ENCODE measurements around the gene AKAP8. TPM values are rescaled to one million over a fixed set of nuclear protein-coding genes. Genes with fewer than 3 reads are reported as not detected.
A peak's percentile ranks its signal among the peaks of the same experiment; 100 is the strongest.

AKAP8 gene
- total and polyA plus RNA-seq, 4 donors: 10.1 to 29.1 (median 21.3) TPM

DNA sequence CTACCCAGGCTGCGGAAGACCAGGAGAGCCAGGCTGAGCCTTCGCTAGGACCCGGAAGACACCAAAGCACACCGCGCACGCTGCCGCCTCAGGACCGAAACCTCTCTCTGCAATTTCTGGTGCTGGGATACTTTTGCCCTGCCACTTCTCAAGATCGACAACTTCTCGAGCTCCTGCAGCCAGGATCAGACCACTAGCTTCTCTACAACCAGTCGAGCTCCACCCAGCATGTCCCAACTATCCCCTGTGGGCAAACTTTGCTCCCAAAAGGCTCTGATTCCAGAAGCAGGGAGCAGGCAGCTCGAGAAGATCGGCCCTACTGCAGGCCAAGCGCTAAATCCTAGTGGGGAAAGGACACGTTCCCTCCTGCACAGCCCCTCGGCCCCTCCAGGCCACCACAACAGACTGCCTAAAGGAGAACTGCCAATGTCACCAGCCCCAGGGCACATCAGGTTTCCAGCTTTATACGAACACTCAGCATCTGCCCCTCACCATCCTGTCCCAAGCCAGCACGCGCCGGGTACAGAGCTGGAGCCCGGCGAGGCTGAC, 979 bp downstream of the AKAP8 start:
- H3K36me3 ChIP-seq (ENCODE audit: control insufficient read depth, insufficient read depth, low read length): peaks cover 23% of the 10 kb centered on the region
- H3K4me3 ChIP-seq (ENCODE audit: low read depth, low read length): peak overlapping the region; percentile 85
- DNase-seq (ENCODE audit: low read depth in 4 of 6, low spot score in 6 of 6): peak in 3 of 6 donors; percentile 24 to 69 (median 49)
- H3K4me1 ChIP-seq (ENCODE audit: control insufficient read depth, insufficient read depth, low read length): peaks cover 40% of the 10 kb centered on the region
- no peaks in the 10 kb centered on the region for H3K27me3 ChIP-seq (ENCODE audit: control insufficient read depth, insufficient read depth, low read length)
- 0% methylated on average over 22 of the region's 22 CpGs for WGBS (ENCODE audit: insufficient coverage)
- no peaks in the 10 kb centered on the region for H3K9me3 ChIP-seq (ENCODE audit: control insufficient read depth, insufficient read depth, low read length)
- H3K27ac ChIP-seq (ENCODE audit: low read depth, low read length): peak overlapping the region; percentile 94

DNA sequence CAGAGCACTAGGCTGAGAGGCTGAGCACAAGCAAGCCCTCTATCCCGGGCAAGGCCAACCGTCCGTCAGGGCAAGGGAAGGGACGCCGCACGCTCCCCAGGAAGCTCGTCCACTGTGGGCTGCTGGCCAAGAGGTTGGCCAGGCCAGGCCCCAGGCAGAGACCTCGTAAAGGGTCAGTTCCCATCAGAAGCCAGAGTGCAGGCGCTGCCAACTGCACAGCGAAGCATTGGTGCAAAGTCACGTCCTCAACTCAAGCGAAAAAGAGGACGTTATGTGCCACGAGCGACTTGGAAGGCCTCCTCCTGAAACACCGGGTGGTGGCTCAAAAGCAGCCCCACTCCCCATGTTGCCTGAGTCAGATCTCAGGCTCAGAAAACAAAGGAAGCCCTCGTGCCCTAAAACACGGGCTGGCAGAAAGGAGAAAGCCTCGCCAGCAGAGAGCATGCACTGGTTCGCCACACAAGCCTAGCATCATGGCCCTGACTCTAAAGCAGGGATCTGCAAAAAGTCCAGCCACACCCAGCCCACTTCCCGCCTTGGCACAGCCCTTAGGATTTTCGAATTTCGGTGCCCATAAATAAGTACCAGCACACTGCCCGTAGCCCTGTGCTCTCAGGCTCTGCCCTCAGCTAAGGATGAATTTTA, 4.7 kb downstream of the AKAP8 start:
- H3K4me3 ChIP-seq (ENCODE audit: low read depth, low read length): no peak overlapping the region
- 47% methylated on average over 22 of the region's 24 CpGs for WGBS (ENCODE audit: insufficient coverage)
- DNase-seq (ENCODE audit: low read depth in 4 of 6, low spot score in 6 of 6): no peak
- H3K4me1 ChIP-seq (ENCODE audit: control insufficient read depth, insufficient read depth, low read length): peaks cover 36% of the 10 kb centered on the region
- H3K9me3 ChIP-seq (ENCODE audit: control insufficient read depth, insufficient read depth, low read length): no peaks in the 10 kb centered on the region
- peaks cover 53% of the 10 kb centered on the region for H3K36me3 ChIP-seq (ENCODE audit: control insufficient read depth, insufficient read depth, low read length)
- no peak overlapping the region for H3K27ac ChIP-seq (ENCODE audit: low read depth, low read length)
- H3K27me3 ChIP-seq (ENCODE audit: control insufficient read depth, insufficient read depth, low read length): no peaks in the 10 kb centered on the region

DNA sequence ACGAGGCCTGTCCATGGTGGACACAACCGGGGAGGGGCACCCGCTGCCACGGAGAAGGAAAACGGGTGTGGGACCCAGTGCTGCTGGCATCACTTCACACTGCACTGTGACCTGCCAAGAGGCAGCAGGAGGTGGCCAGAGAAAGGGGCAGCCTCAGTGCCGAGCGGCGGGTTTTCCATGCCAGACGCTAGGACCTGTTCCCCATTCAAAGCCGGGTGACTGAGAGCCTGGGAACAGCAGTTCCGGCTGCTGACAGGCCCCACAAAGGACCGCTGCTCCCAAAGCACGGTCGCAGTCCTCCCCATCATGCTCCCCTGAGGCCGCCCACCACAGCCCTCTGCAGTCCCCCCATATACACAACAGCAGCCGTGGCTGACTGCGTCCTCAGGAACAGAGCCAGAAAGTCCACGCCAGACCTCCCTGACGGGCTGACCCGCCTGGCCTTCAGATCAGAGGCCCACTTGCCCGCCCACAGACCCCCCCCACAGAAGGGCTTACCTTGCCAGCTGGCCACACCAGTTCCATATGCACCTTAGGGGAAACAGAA, 5.4 kb downstream of the AKAP8 start:
- no peak for DNase-seq (ENCODE audit: low read depth in 4 of 6, low spot score in 6 of 6)
- Histone ChIP-seq H3K4me1 (ENCODE audit: control insufficient read depth, insufficient read depth, low read length) (peaks cover 36% of the 10 kb centered on the region), H3K9me3 (ENCODE audit: control insufficient read depth, insufficient read depth, low read length) (no peaks in the 10 kb centered on the region), H3K27me3 (ENCODE audit: control insufficient read depth, insufficient read depth, low read length) (no peaks in the 10 kb centered on the region), H3K4me3 (ENCODE audit: low read depth, low read length) (no peak overlapping the region), H3K27ac (ENCODE audit: low read depth, low read length) (no peak overlapping the region), H3K36me3 (ENCODE audit: control insufficient read depth, insufficient read depth, low read length) (peaks cover 61% of the 10 kb centered on the region)
- 49% methylated on average over 21 of the region's 21 CpGs for WGBS (ENCODE audit: insufficient coverage)

DNA sequence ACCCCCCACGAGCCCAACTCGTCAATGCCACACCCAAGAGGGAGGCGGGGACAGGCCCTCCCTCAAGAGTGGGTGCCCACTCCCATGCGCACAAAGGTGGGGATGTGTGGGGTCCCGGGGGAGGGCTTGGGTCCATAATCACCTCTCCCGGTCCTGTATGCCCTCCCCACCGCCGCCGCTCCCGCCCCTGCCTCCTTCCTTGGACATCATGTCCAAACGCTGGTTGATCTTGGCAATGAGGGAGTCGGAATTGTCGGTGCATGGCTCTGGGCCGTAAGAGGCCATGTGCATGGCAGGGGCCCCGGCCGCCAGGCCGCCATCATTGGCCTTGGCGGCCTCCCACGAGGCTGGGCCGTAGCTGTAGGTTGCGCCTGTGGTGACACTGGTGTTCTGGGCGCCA, 5.9 kb downstream of the AKAP8 start:
- DNase-seq (ENCODE audit: low read depth in 4 of 6, low spot score in 6 of 6): no peak
- H3K27me3 ChIP-seq (ENCODE audit: control insufficient read depth, insufficient read depth, low read length): no peaks in the 10 kb centered on the region
- H3K4me3 ChIP-seq (ENCODE audit: low read depth, low read length): no peak overlapping the region
- no peaks in the 10 kb centered on the region for H3K9me3 ChIP-seq (ENCODE audit: control insufficient read depth, insufficient read depth, low read length)
- H3K36me3 ChIP-seq (ENCODE audit: control insufficient read depth, insufficient read depth, low read length): peaks cover 66% of the 10 kb centered on the region
- WGBS (ENCODE audit: insufficient coverage): 89% methylated on average over 17 of the region's 22 CpGs
- H3K27ac ChIP-seq (ENCODE audit: low read depth, low read length): no peak overlapping the region
- peaks cover 36% of the 10 kb centered on the region for H3K4me1 ChIP-seq (ENCODE audit: control insufficient read depth, insufficient read depth, low read length)

DNA sequence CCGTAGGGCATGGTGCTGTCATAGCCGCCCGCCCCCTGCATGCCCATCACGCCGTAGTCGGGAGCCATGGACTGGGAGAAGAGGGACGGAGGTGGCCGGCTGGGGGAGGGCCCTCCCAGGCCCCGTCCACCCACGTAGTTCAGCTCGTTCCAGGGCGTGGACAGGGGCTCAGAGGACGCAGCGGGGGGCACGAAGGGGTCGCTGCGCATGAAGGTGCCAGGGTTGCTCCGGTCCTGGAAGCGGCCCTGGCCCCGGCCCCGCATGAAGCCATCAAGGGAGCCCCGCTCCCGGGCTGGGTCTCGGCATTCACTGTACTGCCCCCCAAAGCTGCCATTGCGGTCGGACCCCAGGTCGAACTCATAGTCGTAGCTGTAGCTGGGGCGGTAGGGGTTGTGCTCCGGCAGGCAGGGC, 6.7 kb downstream of the AKAP8 start:
- 96% methylated on average over 30 of the region's 30 CpGs for WGBS (ENCODE audit: insufficient coverage)

DNA sequence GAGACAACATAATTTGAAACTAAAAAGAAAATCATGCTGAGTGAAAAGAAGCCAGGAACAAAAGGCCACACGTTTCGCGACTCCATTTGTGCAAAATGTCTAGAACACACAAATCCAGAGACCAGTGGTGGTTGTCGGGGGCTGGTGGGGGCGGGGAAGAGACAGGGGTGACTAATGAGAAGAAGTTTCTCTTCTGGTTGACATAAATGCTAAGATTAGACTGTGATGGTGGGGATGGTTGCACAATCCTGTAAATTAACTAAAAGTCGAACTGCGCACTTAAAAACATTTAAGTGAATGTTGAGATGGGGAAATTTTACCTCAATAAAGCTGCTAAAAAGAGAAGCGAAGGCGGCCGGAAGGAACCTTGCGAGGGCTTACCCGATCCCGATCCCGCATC, 7.1 kb downstream of the AKAP8 start:
- DNase-seq (ENCODE audit: low read depth in 4 of 6, low spot score in 6 of 6): no peak
- no peak overlapping the region for H3K4me3 ChIP-seq (ENCODE audit: low read depth, low read length)
- H3K9me3 ChIP-seq (ENCODE audit: control insufficient read depth, insufficient read depth, low read length): no peaks in the 10 kb centered on the region
- peaks cover 26% of the 10 kb centered on the region for H3K4me1 ChIP-seq (ENCODE audit: control insufficient read depth, insufficient read depth, low read length)
- H3K27ac ChIP-seq (ENCODE audit: low read depth, low read length): no peak overlapping the region
- H3K36me3 ChIP-seq (ENCODE audit: control insufficient read depth, insufficient read depth, low read length): peaks cover 78% of the 10 kb centered on the region
- no peaks in the 10 kb centered on the region for H3K27me3 ChIP-seq (ENCODE audit: control insufficient read depth, insufficient read depth, low read length)
- WGBS (ENCODE audit: insufficient coverage): 90% methylated on average over 13 of the region's 14 CpGs

More for the DNA sequence above, 6.7 kb downstream of the AKAP8 start:
- Histone ChIP-seq H3K27ac (ENCODE audit: low read depth, low read length) (no peak overlapping the region), H3K4me1 (ENCODE audit: control insufficient read depth, insufficient read depth, low read length) (peaks cover 30% of the 10 kb centered on the region), H3K4me3 (ENCODE audit: low read depth, low read length) (no peak overlapping the region), H3K27me3 (ENCODE audit: control insufficient read depth, insufficient read depth, low read length) (no peaks in the 10 kb centered on the region), H3K36me3 (ENCODE audit: control insufficient read depth, insufficient read depth, low read length) (peaks cover 73% of the 10 kb centered on the region), H3K9me3 (ENCODE audit: control insufficient read depth, insufficient read depth, low read length) (no peaks in the 10 kb centered on the region)
- no peak for DNase-seq (ENCODE audit: low read depth in 4 of 6, low spot score in 6 of 6)

DNA sequence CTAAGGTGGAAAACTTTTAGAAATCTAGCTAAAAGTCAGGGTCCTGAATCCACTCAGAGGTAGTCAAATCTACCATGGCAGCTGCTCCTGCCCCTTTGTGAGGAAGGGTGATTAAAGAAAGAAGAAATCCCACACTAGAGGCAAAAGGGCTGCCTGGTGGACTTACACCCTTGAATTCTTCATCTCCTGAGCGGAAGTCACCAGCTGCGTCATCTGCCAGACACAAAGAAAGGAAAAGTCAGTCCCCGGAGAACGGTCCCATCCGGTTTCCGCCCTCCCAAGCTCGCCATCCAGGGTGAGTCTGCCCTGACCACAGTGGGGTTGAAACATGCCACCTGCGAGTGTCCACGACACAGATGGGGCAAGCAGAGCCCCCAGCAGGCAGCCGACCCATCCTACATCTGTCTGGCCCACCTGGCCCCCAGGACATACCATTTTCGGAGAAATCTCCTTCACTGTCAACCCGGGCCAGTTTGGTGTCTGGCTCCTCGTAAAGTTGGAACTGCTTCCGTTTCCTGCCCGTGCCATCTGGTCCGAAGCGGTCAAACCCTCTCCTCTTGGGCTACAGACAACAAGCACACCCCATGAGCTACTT, 7.7 kb downstream of the AKAP8 start:
- DNase-seq (ENCODE audit: low read depth in 4 of 6, low spot score in 6 of 6): no peak
- no peaks in the 10 kb centered on the region for H3K9me3 ChIP-seq (ENCODE audit: control insufficient read depth, insufficient read depth, low read length)
- no peak overlapping the region for H3K4me3 ChIP-seq (ENCODE audit: low read depth, low read length)
- WGBS (ENCODE audit: insufficient coverage): 90% methylated on average over 17 of the region's 17 CpGs
- peaks cover 20% of the 10 kb centered on the region for H3K4me1 ChIP-seq (ENCODE audit: control insufficient read depth, insufficient read depth, low read length)
- no peak overlapping the region for H3K27ac ChIP-seq (ENCODE audit: low read depth, low read length)
- H3K27me3 ChIP-seq (ENCODE audit: control insufficient read depth, insufficient read depth, low read length): no peaks in the 10 kb centered on the region
- H3K36me3 ChIP-seq (ENCODE audit: control insufficient read depth, insufficient read depth, low read length): peaks cover 83% of the 10 kb centered on the region

DNA sequence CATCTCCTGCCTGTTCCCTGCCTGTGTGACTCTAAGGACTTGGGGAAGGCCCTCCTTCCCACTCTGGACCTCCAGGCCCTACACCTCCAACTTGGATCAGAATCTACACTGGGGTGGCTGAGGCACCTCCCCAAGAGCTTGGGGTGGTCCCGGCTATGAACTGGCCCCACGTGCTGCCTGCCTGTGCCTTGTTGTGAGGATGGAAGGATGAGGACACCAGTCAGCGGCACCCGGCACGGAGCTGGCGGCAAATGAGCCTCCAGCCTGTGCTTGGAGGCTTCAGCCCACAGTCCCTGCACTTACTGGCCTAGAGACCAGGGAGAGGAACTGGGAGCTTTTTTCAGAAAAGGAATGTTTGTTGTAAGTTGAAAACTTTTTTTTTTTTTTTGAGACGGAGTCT, 8.5 kb downstream of the AKAP8 start:
- WGBS (ENCODE audit: insufficient coverage): 91% methylated on average over 5 of the region's 7 CpGs
- Histone ChIP-seq H3K4me3 (ENCODE audit: low read depth, low read length) (no peak overlapping the region), H3K4me1 (ENCODE audit: control insufficient read depth, insufficient read depth, low read length) (peaks cover 17% of the 10 kb centered on the region), H3K27ac (ENCODE audit: low read depth, low read length) (no peak overlapping the region), H3K36me3 (ENCODE audit: control insufficient read depth, insufficient read depth, low read length) (peaks cover 89% of the 10 kb centered on the region), H3K27me3 (ENCODE audit: control insufficient read depth, insufficient read depth, low read length) (no peaks in the 10 kb centered on the region), H3K9me3 (ENCODE audit: control insufficient read depth, insufficient read depth, low read length) (no peaks in the 10 kb centered on the region)
- DNase-seq (ENCODE audit: low read depth in 4 of 6, low spot score in 6 of 6): no peak

DNA sequence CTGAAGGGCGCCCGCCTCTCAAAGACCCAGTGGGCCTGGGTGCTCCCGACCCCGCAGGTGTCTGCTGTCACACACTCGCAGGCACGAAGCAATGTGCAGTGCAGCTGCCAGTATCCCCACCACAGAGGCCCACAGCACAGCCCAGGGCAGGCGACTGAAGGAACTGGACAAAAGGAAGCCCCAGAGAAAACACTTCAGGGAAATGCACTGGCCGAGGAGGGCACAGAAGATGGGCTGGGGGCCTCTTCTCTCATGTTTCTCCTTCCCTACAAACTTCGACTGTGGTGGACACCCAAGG, 10.0 kb downstream of the AKAP8 start:
- no peaks in the 10 kb centered on the region for H3K9me3 ChIP-seq (ENCODE audit: control insufficient read depth, insufficient read depth, low read length)
- WGBS (ENCODE audit: insufficient coverage): over 99% methylated on average over 9 of the region's 9 CpGs
- DNase-seq (ENCODE audit: low read depth in 4 of 6, low spot score in 6 of 6): no peak
- no peaks in the 10 kb centered on the region for H3K27me3 ChIP-seq (ENCODE audit: control insufficient read depth, insufficient read depth, low read length)
- H3K4me3 ChIP-seq (ENCODE audit: low read depth, low read length): no peak overlapping the region
- H3K4me1 ChIP-seq (ENCODE audit: control insufficient read depth, insufficient read depth, low read length): peaks cover 10% of the 10 kb centered on the region
- H3K36me3 ChIP-seq (ENCODE audit: control insufficient read depth, insufficient read depth, low read length): peaks cover 95% of the 10 kb centered on the region
- no peak overlapping the region for H3K27ac ChIP-seq (ENCODE audit: low read depth, low read length)
